MM.1S (cell line): ENCODE data around the gene ZBTB43.

Experiments used
- DNase-seq: peaks from one replicate; pipeline ENCODE4 v3.0.0-alpha.2; 2015
- H2AFZ ChIP-seq: fragments of 300-600 bp; sonication (generic); 2 replicates; pipeline ENCODE4 v1.6.0; 2016; ENCODE audit warnings: antibody characterized with exemption, low read length
- H3F3A ChIP-seq: fragments of 300-600 bp; sonication (generic); 2 replicates; pipeline ENCODE4 v1.6.1; 2016; ENCODE audit warnings: mild to moderate bottlenecking, antibody characterized with exemption, low read length, moderate library complexity, mixed read lengths; ENCODE audit not compliant: insufficient read depth
- H3K27ac ChIP-seq: fragments of 300-600 bp; sonication (generic); 2 replicates; pipeline ENCODE4 v1.5.1; 2016; ENCODE audit warnings: mild to moderate bottlenecking, low read length
- H3K27me3 ChIP-seq: fragments of 300-600 bp; sonication (generic); replicated peaks from 2 replicates; pipeline ENCODE4 v1.6.0; 2016; ENCODE audit warnings: low read length; ENCODE audit not compliant: insufficient read depth
- H3K36me3 ChIP-seq: fragments of 300-600 bp; sonication (generic); replicated peaks from 2 replicates; pipeline ENCODE4 v1.6.1; 2016; ENCODE audit warnings: mild to moderate bottlenecking, low read length, mixed read lengths; ENCODE audit not compliant: insufficient read depth
- H3K4me1 ChIP-seq: fragments of 300-600 bp; sonication (generic); 2 replicates; pipeline ENCODE4 v1.6.1; 2016; ENCODE audit warnings: low read length, mixed read lengths
- H3K4me2 ChIP-seq: fragments of 300-600 bp; sonication (generic); 2 replicates; pipeline ENCODE4 v1.6.0; 2016; ENCODE audit warnings: low read depth, low read length
- H3K4me3 ChIP-seq: fragments of 300-600 bp; sonication (generic); 2 replicates; pipeline ENCODE4 v1.5.1; 2016; ENCODE audit warnings: low read length, mixed read lengths
- H3K79me2 ChIP-seq: fragments of 300-600 bp; sonication (generic); 2 replicates; pipeline ENCODE4 v1.6.1; 2016; ENCODE audit warnings: mixed run types, low read length, mixed read lengths
- H3K9ac ChIP-seq: fragments of 300-600 bp; sonication (generic); 2 replicates; pipeline ENCODE4 v1.6.1; 2016; ENCODE audit warnings: low read length, mixed read lengths
- H3K9me2 ChIP-seq: fragments of 300-600 bp; sonication (generic); replicated peaks from 2 replicates; pipeline ENCODE4 v1.6.1; 2016; ENCODE audit warnings: mild to moderate bottlenecking, low read length, mixed read lengths; ENCODE audit not compliant: insufficient read depth
- H3K9me3 ChIP-seq: fragments of 300-600 bp; sonication (generic); replicated peaks from 2 replicates; pipeline ENCODE4 v1.6.1; 2016; ENCODE audit warnings: mild to moderate bottlenecking, low read length, mixed read lengths; ENCODE audit not compliant: insufficient read depth
- H4K20me1 ChIP-seq: fragments of 300-600 bp; sonication (generic); 2 replicates; pipeline ENCODE4 v1.6.1; 2016; ENCODE audit warnings: mild to moderate bottlenecking, low read length, moderate library complexity, mixed read lengths; ENCODE audit not compliant: insufficient read depth
- CTCF ChIP-seq: fragments of 300-600 bp; sonication (generic); IDR thresholded peaks from 2 replicates; pipeline ENCODE4 v1.5.1; 2016; ENCODE audit warnings: antibody characterized with exemption, low read length, mixed read lengths
- EZH2 ChIP-seq: fragments of 300-600 bp; sonication (generic); optimal IDR thresholded peaks from 2 replicates; pipeline ENCODE3; 2017; ENCODE audit warnings: low read depth, mild to moderate bottlenecking, antibody characterized with exemption, low read length, mixed read lengths
- EZH2phosphoT487 ChIP-seq: fragments of 300-600 bp; sonication (generic); IDR thresholded peaks from 2 replicates; pipeline ENCODE4 v1.6.1; 2018; ENCODE audit warnings: antibody characterized with exemption, low read length

Gene ZBTB43

GRCh38 chr9:126886034-126886822, 81.4 kb downstream of the ZBTB43 start:
- Histone ChIP-seq H3K4me3 (no peak overlapping the region), H3K9me2 (no peaks in the 10 kb centered on the region), H3K27ac (no peak overlapping the region), H2AFZ (no peak overlapping the region), H3K9me3 (no peaks in the 10 kb centered on the region), H3K27me3 (no peaks in the 10 kb centered on the region), H3K4me1 (no peaks in the 10 kb centered on the region), H3K4me2 (no peak overlapping the region), H3K79me2 (no peaks in the 10 kb centered on the region), H4K20me1 (no peaks in the 10 kb centered on the region), H3F3A (no peaks in the 10 kb centered on the region), H3K36me3 (no peaks in the 10 kb centered on the region), H3K9ac (no peak overlapping the region)
- no peak for TF ChIP-seq EZH2phosphoT487
- TF ChIP-seq CTCF: no peak
- no peak for TF ChIP-seq EZH2
- DNase-seq: no peak

GRCh38 chr9:126886897-126887296, 82.1 kb downstream of the ZBTB43 start:
- no peak overlapping the region for H3K4me3 ChIP-seq
- no peaks in the 10 kb centered on the region for H3K4me1 ChIP-seq
- no peaks in the 10 kb centered on the region for H3K36me3 ChIP-seq
- no peaks in the 10 kb centered on the region for H3K79me2 ChIP-seq
- DNase-seq: no peak
- TF ChIP-seq EZH2 (no peak), CTCF (no peak), EZH2phosphoT487 (no peak)
- H3F3A ChIP-seq: no peaks in the 10 kb centered on the region
- H3K9ac ChIP-seq: no peak overlapping the region
- no peaks in the 10 kb centered on the region for H4K20me1 ChIP-seq
- no peaks in the 10 kb centered on the region for H3K9me2 ChIP-seq
- H3K27ac ChIP-seq: no peak overlapping the region
- H3K4me2 ChIP-seq: no peak overlapping the region
- H3K27me3 ChIP-seq: no peaks in the 10 kb centered on the region
- H2AFZ ChIP-seq: no peak overlapping the region
- H3K9me3 ChIP-seq: no peaks in the 10 kb centered on the region
